Globus pallidus (tissue), 1 donor: ENCODE results near the gene ACTR2.
"Not testable (repeated sequence)": the region's sequence is repeated elsewhere in the genome, so short reads cannot be mapped to it uniquely, and the experiment has no call there.

Source experiments
- DNase-seq: peaks from one replicate; pipeline ENCODE4 v3.0.0-alpha.2; 2015; ENCODE audit warnings: low spot score

Gene ACTR2

DNA sequence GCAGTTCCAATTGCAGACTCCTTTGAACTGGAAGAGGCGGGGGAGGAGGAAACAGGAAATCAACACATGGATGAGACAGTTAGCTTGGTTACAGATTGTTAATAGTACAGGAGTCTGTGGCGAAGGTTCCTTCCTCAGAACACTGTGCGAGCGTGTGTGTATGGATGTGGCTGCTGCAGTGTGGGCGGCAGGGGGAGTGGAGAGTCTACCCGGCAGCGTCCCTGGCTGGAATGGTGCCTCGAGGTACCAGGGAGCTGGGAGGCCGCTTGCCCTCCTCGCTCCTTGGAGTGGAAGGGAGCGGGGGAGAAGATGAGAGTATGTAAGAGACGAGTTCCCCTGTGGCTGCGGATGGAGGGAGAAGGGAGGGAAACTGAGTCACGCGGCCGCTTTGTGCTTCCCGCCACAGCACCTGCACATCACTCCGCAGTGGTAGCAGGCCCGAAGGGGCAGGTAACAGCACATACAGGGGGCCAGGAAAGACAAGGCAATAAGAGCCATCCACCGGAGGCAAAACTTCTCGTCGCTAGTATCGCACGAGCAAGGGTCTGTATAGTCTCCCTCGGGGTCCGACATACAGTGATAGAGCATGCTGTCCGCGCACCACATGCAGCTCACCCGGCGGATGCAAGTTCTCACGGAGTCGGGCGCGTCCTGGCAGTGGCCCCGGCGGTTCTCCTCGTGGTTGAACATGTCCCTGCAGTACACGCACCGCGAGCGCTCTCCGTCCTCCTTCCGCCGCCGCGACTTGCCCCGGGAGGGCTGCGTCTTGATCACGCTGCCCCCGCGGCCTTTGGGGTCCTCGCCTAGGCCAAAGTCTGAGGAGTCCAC, 85.7 kb downstream of the ACTR2 start:
- DNase-seq, result no peak

DNA sequence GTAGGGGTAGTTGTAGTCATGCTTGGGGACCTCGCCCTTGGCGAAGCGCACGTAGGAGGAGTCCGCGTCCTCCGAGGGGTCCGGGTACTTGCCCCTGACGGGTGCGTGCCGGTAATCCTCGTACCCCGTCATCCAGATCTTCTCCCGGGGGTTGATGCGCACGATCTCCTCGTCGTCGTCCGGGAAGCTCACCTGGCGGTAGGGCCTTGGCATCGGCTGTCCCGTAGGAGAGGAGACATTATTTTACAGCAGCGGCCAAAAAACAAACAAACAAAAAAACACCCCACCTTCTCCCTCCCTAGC, 86.3 kb downstream of the ACTR2 start:
- DNase-seq, result no peak

DNA sequence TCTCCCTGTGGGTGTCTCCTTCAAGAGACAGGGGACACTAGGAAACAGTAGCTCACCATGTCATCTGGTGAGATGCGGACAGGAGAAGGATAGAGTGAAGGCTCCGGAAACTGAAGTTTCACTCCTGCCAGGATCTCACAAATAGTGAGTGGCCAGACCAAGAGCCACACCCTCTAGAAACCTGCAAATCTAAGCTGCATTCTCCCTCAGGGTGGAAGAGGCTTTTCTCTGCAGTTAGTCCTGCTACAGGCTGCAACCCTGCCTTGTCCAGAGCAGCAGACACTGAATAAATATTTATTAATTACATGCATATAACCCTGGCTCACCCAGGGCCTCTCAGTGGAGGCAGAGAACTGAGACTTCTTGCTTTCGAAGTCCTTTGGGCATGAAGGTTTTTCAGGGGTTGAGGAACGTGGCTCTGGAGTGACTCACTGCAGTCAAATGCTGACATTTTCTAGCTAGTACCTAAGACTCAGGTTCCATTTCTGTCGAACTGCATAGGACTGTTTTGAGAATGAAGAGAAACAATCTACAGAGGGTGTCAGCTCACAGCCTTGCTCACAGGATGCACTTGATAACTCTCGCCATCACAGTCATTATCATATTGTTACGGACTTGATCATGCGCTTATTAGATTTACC, 87.3 kb downstream of the ACTR2 start:
- no peak for DNase-seq

DNA sequence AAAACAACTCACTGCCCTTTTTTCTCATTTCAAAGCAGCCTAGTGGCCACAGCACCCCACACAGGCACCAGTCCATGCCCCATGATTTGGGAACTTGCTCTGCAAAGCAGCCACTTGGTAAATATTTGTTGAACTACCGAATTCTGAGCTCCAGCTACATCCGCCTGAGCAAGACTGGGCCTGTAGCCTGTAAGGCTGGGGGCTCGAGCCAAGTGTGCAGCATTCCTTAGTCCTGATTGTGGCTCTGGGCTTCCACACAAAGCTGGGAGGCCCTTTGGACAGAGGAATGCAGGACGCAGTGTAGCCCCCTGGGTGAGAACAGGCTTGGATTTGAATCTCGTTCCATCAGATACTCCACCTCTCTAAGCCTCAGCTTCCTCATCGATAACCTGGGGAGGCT, 88.4 kb downstream of the ACTR2 start:
- DNase-seq, result peak; percentile 16

DNA sequence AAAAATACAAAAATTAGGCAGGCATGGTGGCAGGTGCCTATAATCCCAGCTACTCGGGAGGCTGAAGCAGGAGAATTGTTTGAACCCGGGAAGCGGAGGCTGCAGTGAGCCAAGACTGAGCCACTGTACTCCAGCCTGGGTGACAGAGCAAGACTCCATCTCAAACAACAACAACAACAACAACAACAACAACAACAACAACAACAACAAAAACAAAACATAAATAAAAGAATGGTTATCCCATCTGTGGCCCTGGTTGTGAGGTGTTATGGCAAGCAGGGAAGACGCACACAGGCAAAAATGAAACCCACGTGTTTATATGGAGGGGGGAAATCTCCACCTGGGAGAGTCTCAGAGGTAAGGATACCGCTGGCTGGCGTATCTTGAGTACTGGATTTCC, 89.7 kb downstream of the ACTR2 start:
- not testable (repeated sequence) for DNase-seq

DNA sequence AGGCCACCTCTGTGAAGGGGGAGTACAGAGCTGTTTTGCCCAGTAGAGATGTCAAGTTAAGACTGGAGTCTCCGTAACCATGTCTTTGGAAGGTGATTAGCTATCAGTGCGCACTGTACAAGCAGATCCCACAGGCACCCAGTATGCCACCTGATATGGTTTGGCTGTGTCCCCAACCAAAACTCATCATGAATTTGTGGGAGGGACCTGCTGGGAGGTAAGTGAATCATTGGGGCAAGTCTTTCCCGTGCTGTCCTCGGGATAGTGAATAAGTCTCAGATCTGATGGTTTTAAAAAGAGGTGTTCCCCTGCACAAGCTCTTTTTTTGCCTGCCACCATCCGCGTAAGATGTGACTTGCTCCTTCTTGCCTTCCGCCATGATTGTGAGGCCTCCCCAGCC, 90.2 kb downstream of the ACTR2 start:
- no peak for DNase-seq

DNA sequence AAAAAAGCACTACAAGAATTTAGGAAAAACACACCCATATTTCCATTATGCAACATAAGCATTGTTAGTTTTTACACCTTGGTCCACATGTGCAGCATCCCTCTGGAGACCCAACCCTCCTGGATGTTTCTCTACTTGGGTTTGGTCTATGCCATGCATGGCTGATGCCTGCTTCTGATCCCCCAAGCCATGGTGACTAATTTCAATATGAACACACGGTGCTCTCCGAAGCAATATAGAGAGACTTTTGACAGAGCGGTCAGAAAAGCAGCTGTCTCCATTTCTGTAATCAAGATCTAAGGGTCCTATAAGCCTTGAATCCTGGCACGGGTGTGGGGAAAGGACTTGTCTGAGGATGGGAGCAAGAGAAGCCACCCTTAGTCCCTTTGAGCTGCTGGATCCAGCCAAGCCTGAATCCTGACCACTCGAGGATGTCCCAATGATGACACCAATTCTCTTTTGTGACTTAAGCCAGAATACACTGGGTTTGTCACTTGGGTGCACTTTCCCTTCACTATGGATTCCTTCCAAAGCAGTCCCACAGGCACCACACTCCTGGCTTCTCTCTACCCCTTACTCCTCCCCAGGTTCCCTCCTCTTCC, 91.5 kb downstream of the ACTR2 start:
- DNase-seq, result no peak

DNA sequence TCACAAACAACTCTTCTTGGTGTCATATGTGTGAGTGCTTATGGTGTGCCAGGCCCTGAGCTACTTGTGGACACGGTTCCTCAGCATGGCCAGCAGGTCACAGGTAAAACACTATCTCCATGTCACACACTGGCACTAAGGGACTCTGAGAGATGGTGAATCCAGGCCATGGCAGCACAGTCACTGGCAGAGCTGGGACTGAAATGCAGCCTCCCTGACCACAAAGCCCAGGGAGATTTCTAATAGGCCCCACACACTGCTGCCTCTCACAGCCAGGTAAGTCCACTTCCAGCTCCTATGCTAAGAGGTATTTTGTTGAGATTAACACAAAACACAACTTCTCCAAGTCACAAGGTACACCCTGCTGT, 92.0 kb downstream of the ACTR2 start:
- DNase-seq, result no peak

DNA sequence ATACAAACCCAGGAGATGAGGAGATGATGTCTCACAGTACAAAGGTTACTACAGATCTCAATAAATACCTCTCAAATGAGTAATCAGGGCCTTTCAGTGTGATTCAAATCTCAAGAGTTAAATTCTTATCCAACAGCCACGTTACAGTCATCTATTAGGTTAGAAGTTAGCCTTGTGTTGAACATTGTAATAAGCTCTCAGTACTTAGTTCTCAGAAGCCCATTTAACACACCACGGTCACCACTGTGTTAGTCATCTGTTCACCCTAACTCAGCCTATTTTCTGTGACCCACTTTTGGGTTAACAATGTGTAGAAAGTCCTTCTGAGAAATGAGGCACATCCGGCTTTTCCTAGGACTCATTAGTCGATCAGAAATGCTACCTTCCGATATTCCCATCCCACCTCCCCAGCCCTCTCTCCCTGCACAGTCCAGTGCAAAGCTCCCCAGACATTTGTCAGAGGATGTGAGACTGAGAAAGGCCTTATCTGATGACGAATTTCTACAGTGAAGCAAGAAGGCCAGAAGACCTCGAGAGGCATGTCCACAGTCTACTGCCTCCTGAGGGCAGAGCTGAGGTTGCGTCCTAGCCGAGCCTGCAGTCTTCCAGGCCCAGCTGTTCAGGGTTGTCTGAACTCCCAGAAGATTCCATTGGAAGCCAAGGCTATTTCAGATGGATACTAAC, 92.6 kb downstream of the ACTR2 start:
- no peak for DNase-seq
